OCI-M1 (cell line): ENCODE measurements around the gene SRBD1.
A peak's percentile ranks its signal among the peaks of the same experiment; 100 is the strongest.

Experiments
- DNase-seq: peaks from one replicate; lab custom pipeline; 2025; lab: John Stamatoyannopoulos, UW

SRBD1 gene

GRCh38 chr2:45545943-45546342 lies 65.1 kb downstream of the SRBD1 start:
- no peak for DNase-seq

GRCh38 chr2:45543257-45543656 lies 67.8 kb downstream of the SRBD1 start:
- DNase-seq, result no peak

GRCh38 chr2:45542013-45542412 lies 69.1 kb downstream of the SRBD1 start:
- DNase-seq, result no peak

GRCh38 chr2:45541450-45541849 lies 69.6 kb downstream of the SRBD1 start:
- no peak for DNase-seq

DNA sequence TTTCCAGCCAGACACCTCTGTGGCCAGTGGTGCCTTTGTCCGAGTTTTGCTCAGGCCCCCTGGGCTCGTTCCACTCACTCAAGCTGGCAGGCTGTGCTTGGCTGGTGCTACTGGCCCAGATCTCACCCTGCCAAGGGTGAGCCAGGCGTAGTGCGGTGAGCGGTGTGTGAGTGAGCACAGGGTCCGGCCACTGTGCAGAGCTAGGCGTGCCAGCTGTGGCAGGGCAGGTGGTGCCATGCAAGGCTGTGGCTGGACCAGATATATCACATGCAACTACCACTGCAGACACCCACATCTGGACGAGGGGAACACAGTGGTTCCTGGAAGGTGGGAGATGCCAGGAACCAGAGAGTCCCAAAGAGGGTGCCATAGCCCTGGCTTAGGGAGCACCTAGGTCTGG lies 70.1 kb downstream of the SRBD1 start:
- no peak for DNase-seq

GRCh38 chr2:45533771-45534170 lies 77.3 kb downstream of the SRBD1 start:
- no peak for DNase-seq

DNA sequence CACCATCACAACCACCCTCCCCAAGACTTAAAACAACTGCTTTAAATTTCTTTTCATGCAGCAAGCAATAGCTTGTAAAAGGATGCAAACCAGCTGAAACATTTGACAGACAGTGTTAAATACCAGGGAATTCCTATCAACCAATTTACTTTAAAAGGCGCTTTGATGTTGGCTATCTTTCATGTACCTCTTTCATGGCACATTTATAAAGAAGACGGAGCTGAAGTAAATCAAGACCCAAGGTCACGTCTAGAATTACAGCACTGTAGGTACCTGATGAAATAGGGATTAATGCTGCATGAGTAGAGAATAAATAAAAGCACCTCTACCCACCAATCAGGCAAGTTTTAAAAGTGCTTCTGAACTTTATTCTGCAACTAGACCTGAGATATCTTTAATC lies 78.9 kb downstream of the SRBD1 start:
- DNase-seq, result no peak

DNA sequence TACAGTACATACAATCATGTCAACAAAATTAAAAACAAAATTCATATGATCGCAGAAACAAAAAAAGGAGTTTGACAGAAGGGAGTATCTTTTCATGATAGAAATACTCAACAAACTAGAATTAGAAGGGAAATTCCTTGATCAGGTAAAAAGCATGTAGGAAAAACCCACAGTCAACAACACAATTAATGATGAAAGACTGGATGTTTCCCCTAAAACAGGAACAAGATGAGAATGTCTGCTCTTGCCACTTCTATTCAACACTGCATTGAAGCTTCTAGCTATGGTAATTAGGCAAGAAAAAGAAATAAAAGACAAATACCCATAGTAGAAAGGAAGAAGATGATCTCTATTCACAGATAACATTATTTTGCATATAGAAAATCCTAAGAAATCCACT lies 87.1 kb downstream of the SRBD1 start:
- no peak for DNase-seq

GRCh38 chr2:45518546-45518945 lies 92.5 kb downstream of the SRBD1 start:
- DNase-seq, result no peak

GRCh38 chr2:45510701-45511420 lies 100.2 kb downstream of the SRBD1 start:
- no peak for DNase-seq

- no peak for DNase-seq
Measured at GRCh38 chr2:45506756-45507155, 104.3 kb downstream of the SRBD1 start.

DNA sequence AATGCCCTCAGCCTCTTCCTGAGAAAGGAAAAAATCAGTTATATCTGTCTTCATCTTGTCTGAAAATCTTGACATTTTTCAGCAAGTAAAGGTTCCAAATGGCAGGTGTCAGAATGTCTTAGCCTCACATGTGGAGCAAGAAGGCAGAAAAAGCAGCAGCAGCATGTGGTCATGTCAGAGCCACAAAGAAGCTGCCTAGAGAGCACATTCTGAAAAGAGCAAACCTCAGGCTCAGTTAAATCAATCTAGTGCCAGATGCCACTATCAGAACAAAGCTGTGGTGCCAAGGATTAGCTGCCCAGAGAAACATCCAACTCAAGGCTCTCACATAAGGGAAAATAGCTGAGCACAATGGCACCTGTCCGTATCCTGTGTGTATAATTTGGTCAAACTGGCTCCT lies 105.9 kb downstream of the SRBD1 start:
- DNase-seq, result no peak

DNA sequence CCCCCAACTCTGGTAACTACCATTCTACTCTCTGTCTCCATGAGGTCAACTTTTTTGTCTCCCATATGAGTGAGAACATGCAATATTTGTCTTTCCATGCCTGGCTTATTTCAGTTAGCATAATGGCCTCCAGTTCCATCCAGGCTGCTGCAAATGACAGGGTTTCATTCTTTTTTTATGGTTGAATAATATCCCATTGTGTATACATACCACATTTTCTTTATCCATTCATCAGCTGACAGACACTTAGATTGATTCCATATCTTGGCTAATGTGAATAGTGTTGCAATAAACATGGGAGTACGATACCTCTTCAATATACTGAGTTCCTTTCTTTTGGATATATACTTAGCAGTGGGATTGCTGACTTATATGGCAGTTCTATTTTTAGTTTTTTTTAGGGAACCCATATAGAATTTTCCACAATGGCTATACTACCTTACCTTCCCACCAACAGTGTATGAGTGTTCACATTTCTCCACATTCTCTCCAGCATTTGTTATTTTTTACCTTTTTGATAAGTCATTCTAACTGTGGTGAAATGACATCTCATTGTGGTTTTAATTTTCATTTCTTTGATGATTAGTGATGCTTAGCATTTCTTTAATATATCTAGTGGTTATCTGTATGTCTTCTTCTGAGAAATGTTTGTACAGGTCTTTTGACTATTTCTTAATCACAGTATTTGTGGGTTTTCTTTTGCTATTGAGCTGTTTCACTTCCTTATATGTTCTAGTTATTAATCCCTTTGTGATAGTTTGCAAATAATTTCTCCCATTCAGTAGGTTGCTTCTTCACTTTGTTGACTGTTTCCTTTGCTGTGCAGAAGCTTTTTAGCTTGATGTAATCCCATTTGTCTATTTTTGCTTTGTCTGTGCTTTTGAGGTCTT lies 112.2 kb downstream of the SRBD1 start:
- DNase-seq, result no peak

- peak; percentile 13 for DNase-seq
Measured at GRCh38 chr2:45497355-45497754, 113.7 kb downstream of the SRBD1 start.

- no peak for DNase-seq
Measured at GRCh38 chr2:45496869-45497268, 114.2 kb downstream of the SRBD1 start.

- no peak for DNase-seq
Measured at GRCh38 chr2:45494978-45495293, 116.1 kb downstream of the SRBD1 start.

GRCh38 chr2:45494275-45494977 lies 116.6 kb downstream of the SRBD1 start:
- DNase-seq, result peak; percentile 63

DNA sequence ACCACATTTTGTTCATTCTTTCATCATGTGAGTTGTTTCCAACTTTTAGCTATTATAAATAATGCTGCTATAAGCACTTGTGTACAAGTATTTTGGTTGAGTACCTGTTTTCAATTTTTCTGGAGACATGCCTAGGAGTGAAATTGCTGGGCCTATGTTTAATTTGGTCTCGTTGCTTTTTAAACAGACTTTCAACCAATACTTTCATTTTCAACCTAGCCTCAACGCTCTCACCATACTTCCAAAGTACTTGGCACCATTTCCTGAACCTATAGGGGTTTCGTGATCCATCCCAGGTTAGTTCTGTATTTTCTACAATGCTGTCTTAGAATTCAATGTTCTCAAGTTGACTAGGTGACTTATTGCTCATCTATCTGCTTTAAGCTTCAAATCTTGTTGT lies 126.1 kb downstream of the SRBD1 start:
- no peak for DNase-seq

- DNase-seq, result no peak
Measured at GRCh38 chr2:45483997-45484396, 127.1 kb downstream of the SRBD1 start.

DNA sequence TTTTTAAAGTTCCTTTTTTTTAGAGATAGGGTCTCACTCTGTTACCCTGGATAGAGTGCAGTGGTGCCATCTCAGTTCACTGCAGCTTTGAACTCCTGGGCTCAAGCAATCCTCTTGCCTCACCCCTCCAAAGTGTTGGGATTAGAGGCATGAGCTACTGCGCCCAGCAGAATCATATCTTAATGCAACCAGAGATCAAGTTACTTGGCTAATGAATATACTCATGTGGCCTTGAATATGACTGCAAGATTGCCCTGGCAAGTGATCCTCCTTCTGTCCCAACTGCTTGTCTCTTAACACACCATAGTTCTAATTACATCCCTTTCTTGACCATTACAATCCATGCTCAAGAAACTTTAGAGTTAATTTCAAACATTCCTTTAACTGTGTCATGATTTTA lies 133.5 kb downstream of the SRBD1 start:
- DNase-seq, result no peak

DNA sequence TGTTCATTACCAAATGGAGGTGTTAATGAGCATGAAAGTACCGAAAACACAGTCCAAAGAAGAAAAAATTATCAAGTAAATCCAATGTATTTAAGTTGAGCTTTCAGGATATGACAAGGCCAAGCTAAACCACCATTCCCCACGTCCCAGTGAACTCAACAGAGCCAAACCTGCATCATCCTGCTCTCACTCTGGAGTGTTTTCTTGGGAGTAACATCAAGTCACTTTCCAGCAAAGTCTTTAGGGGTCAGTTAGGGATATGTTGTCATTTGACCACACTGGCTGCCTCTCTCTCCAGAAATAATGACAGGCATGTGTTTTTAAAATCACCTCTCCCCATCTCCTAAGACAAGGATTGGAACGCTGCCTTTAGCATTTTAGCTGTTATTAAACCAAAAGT lies 140.5 kb downstream of the SRBD1 start:
- DNase-seq, result no peak

GRCh38 chr2:45469314-45470099 lies 141.6 kb downstream of the SRBD1 start:
- peak; percentile 36 for DNase-seq
